ENCODE measurements around the gene CHAC1.

DNA sequence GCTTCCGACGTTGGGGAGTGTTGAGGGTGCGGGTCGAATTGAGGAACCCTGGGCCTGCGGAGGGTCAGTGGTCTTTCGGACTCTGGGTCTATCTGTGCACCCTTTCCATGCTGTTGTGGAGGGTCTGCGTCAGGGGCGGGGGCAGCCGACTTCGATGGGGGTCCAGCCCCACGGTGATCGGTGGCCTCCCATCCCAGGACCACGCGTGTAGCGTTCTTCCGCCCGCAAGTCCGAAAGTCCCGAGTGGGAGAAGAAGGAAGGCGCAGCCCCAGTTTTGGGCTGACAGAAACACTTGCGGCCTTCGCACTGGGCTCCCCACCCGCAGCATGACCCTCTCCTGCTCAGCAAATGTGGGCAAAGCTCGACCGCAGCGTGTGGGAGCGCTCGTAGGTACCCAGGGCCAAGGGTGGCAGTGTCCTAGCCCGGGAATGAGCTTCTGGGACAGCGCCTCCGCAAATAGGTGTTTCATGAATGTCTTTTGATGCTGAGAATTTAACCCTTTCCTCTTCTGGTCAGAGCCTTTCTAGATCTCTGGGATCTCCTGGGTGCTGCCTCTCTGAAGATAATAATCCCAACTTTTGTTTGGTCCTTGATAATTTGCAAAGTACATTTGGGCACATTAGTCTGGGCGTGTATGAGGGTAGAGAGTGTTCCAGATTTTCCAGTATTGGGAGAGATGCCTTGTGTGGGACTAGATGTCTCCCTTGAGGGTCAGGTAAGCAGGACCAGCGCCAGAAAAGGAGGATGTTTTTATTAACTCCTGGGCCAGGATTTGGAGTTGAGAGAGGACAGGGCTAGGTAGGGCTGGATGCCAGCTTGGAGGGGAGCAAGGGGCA is 26.4 kb upstream of the CHAC1 start:
- TF ChIP-seq, protein P1, sequence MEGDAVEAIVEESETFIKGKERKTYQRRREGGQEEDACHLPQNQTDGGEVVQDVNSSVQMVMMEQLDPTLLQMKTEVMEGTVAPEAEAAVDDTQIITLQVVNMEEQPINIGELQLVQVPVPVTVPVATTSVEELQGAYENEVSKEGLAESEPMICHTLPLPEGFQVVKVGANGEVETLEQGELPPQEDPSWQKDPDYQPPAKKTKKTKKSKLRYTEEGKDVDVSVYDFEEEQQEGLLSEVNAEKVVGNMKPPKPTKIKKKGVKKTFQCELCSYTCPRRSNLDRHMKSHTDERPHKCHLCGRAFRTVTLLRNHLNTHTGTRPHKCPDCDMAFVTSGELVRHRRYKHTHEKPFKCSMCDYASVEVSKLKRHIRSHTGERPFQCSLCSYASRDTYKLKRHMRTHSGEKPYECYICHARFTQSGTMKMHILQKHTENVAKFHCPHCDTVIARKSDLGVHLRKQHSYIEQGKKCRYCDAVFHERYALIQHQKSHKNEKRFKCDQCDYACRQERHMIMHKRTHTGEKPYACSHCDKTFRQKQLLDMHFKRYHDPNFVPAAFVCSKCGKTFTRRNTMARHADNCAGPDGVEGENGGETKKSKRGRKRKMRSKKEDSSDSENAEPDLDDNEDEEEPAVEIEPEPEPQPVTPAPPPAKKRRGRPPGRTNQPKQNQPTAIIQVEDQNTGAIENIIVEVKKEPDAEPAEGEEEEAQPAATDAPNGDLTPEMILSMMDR (conservative IDR thresholded peaks at IDR 0.05; ENCODE audit: low read length): no peak
- no peak for TF ChIP-seq EZH2phosphoT487 (IDR thresholded peaks at IDR 0.05; ENCODE audit: borderline replicate concordance, low read depth, low read length)

Measured in OCI-LY7 (cell line).